MCF 10A (cell line): ENCODE measurements around the gene VAPA. TPM values are rescaled to one million over a fixed set of nuclear protein-coding genes. Genes with fewer than 3 reads are reported as not detected.

Experiments used
- BruUV-seq: library from RNA; stranded (reverse); fragments of 400-500 nt; replicated peaks from 2 replicates; lab custom pipeline; 2021; lab: Mats Ljungman, UMichigan
- CTCF ChIA-PET: fragments of 300-600 bp; sonication (Branson Sonifier 250); formaldehyde crosslinking; extraction: SDS; loops from one replicate; lab custom pipeline; 2021; ENCODE audit warnings: antibody characterized with exemption, inconsistent platforms; lab: Yijun Ruan, JAX
- POLR2A ChIA-PET: fragments of 300-600, 350-650 bp; sonication (Branson Sonifier 250); formaldehyde crosslinking; extraction: SDS; loops from one replicate; lab custom pipeline; 2020; ENCODE audit warnings: antibody characterized with exemption, inconsistent platforms; lab: Yijun Ruan, JAX
- DNase-seq: peaks from one replicate; pipeline ENCODE4 v3.0.0-alpha.2; 2018; ENCODE audit not compliant: unreplicated experiment
- H3K27ac Mint-ChIP-seq: one replicate; pipeline ENCODE4 v1.8.0; 2022; ENCODE audit warnings: mild to moderate bottlenecking, low read depth, mixed read lengths; ENCODE audit not compliant: unreplicated experiment
- H3K27me3 Mint-ChIP-seq: one replicate; pipeline ENCODE4 v1.8.0; 2022; ENCODE audit warnings: mixed read lengths; ENCODE audit not compliant: insufficient read depth, unreplicated experiment
- H3K36me3 Mint-ChIP-seq: one replicate; pipeline ENCODE4 v1.8.0; 2022; ENCODE audit warnings: mild to moderate bottlenecking, moderate library complexity, mixed read lengths; ENCODE audit not compliant: insufficient read depth, unreplicated experiment
- H3K4me1 Mint-ChIP-seq: one replicate; pipeline ENCODE4 v1.8.0; 2022; ENCODE audit warnings: mixed read lengths; ENCODE audit not compliant: insufficient read depth, unreplicated experiment
- H3K4me3 Mint-ChIP-seq: one replicate; pipeline ENCODE4 v1.8.0; 2022; ENCODE audit warnings: mild to moderate bottlenecking, moderate library complexity, mixed read lengths; ENCODE audit not compliant: unreplicated experiment
- H3K9me3 Mint-ChIP-seq: one replicate; pipeline ENCODE4 v1.8.0; 2022; ENCODE audit warnings: mixed read lengths; ENCODE audit not compliant: unreplicated experiment
- CTCF ChIP-seq: fragments of 200-600 bp; IDR thresholded peaks from one replicate; pipeline ENCODE4 v1.8.0; 2022; ENCODE audit warnings: antibody characterized with exemption, mild to moderate bottlenecking; ENCODE audit not compliant: unreplicated experiment
- intact Hi-C: fragments of 100-400 bp; cut with micrococcal nuclease; formaldehyde crosslinking; loops from 2 replicates; pipeline ENCODE4 v1.14.1; 2022
- total RNA-seq: library from RNA; stranded (reverse); gene quantifications from 2 replicates; pipeline ENCODE4 v1.2.3, GENCODE V29; 2022

Gene VAPA
- total RNA-seq, 1 experiment from 2014 or later = 286 TPM

- intact Hi-C loops = no loop called here
- POLR2A ChIA-PET = no interaction called here
- Mint-ChIP-seq H3K4me1 (no peaks in the 10 kb centered on the region), H3K36me3 (no peaks in the 10 kb centered on the region), H3K27me3 (no peaks in the 10 kb centered on the region), H3K4me3 (no peak overlapping the region), H3K27ac (no peak overlapping the region), H3K9me3 (no peaks in the 10 kb centered on the region)
- no TSS peak for BruUV-seq
- no peak for TF ChIP-seq CTCF
- CTCF ChIA-PET = interaction anchor here (4.2 to 7.5 kb wide), 2 partner anchors 11 to 549 kb away, joined by 25 to 167 read pairs; no protein-coding TSS in a partner anchor
- DNase-seq = no peak
Observed at GRCh38 chr18:9968081-9968848, 54.4 kb downstream of the VAPA start.

GRCh38 chr18:9969247-9969646 lies 55.4 kb downstream of the VAPA start:
- intact Hi-C loops = no loop called here
- H3K9me3 Mint-ChIP-seq = no peaks in the 10 kb centered on the region
- no TSS peak for BruUV-seq
- no peak overlapping the region for H3K27ac Mint-ChIP-seq
- POLR2A ChIA-PET = no interaction called here
- DNase-seq = no peak
- CTCF ChIA-PET = interaction anchor here (0.6 to 7.5 kb wide), 3 partner anchors 12 to 548 kb away, joined by 3 to 167 read pairs (median 25); no protein-coding TSS in a partner anchor
- no peaks in the 10 kb centered on the region for H3K4me1 Mint-ChIP-seq
- no peaks in the 10 kb centered on the region for H3K36me3 Mint-ChIP-seq
- no peaks in the 10 kb centered on the region for H3K27me3 Mint-ChIP-seq
- no peak for TF ChIP-seq CTCF
- H3K4me3 Mint-ChIP-seq = no peak overlapping the region

DNA sequence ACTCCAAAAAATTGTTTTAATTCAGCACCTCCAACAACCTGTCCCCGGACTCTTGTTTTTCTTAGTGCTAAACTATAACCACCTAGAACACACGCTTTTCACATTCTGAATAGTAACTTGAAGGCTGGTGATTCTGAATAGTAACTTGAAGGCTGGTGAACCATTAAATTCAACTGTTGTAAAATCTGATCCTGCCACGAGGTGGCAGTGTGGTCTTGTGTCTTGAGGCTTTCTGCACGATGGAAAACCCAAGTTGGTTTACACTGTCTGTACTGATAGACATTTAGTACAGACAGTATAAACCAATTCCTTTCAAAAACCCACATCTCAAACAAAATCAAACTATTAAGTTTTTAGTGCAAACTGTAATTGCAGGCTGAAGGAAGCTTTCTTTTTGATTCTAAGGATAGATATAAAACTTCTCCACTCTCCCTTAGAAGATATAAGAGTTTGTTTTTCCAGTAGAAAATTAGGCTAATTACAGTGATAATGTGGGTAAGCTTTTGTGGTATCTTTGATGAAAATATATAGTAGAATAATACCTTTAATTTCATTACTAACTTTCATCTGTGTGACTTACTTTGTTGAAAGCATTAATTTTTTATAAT lies 57.6 kb downstream of the VAPA start:
- Mint-ChIP-seq H3K4me3 (no peak overlapping the region), H3K36me3 (no peaks in the 10 kb centered on the region), H3K27ac (no peak overlapping the region), H3K27me3 (no peaks in the 10 kb centered on the region), H3K4me1 (no peaks in the 10 kb centered on the region), H3K9me3 (peaks cover 8% of the 10 kb centered on the region)
- ChIA-PET POLR2A (interaction anchor here (0.6 to 5.4 kb wide), 6 partner anchors 390 to 554 kb away, joined by 3 to 38 read pairs (median 4); partner anchors contain the start of gene NAPG), CTCF (interaction anchor here (0.6 to 7.5 kb wide), 26 partner anchors 10 to 1183 kb away, joined by 3 to 167 read pairs (median 4); no protein-coding TSS in a partner anchor)
- peak; percentile 82 for DNase-seq
- BruUV-seq = no TSS peak
- peak; percentile 65 for TF ChIP-seq CTCF
- intact Hi-C loops = loop anchor here (1.0 to 2.0 kb wide), 5 partner anchors 350 to 1183 kb away; no protein-coding TSS in a partner anchor

- BruUV-seq = no TSS peak
- no peak overlapping the region for H3K4me3 Mint-ChIP-seq
- DNase-seq = no peak
- TF ChIP-seq CTCF = no peak
- peaks cover 8% of the 10 kb centered on the region for H3K9me3 Mint-ChIP-seq
- ChIA-PET CTCF (interaction anchor here (0.6 to 7.5 kb wide), 6 partner anchors 22 to 550 kb away, joined by 3 to 167 read pairs (median 7); no protein-coding TSS in a partner anchor), POLR2A (interaction anchor here (0.7 to 5.4 kb wide), 3 partner anchors 10 to 545 kb away, joined by 3 to 38 read pairs (median 3); no protein-coding TSS in a partner anchor)
- no peaks in the 10 kb centered on the region for H3K27me3 Mint-ChIP-seq
- intact Hi-C loops = no loop called here
- H3K27ac Mint-ChIP-seq = no peak overlapping the region
- H3K4me1 Mint-ChIP-seq = no peaks in the 10 kb centered on the region
- H3K36me3 Mint-ChIP-seq = no peaks in the 10 kb centered on the region
Observed at GRCh38 chr18:9973470-9973869, 59.7 kb downstream of the VAPA start.
